ENCODE results near the gene C1orf35. TPM values are rescaled to one million over a fixed set of nuclear protein-coding genes. Genes with fewer than 3 reads are reported as not detected.

The C1orf35 gene
- total and polyA plus RNA-seq, 2 experiments from 2014 or later = 14.0 to 67.6 TPM

GRCh38 chr1:228077565-228078330, 25.4 kb downstream of the C1orf35 start:
- TF ChIP-seq STAT1 (IDR thresholded peaks at IDR 0.05; ENCODE audit: unreplicated experiment) = no peak
- Histone ChIP-seq H3K36me3 (ENCODE audit: insufficient read depth) (no peaks in the 10 kb centered on the region), H4K20me1 (replicated peaks; ENCODE audit: insufficient read depth) (no peaks in the 10 kb centered on the region; the same call in 1 of the 2 replicates), H3K27me3 (ENCODE audit: insufficient read depth) (peaks cover 91% of the 10 kb centered on the region), H3K9me2 (ENCODE audit: insufficient read depth) (no peaks in the 10 kb centered on the region), H3K79me2 (replicated peaks; ENCODE audit: insufficient read depth) (no peaks in the 10 kb centered on the region), H3K4me2 (no peak overlapping the region), H3K4me3 (no peak overlapping the region), H3F3A (replicated peaks; ENCODE audit: low read depth) (no peaks in the 10 kb centered on the region), H3K27ac (ENCODE audit: low read depth) (no peak overlapping the region), H2AFZ (no peak overlapping the region), H3K4me1 (ENCODE audit: insufficient read depth) (peaks cover 12% of the 10 kb centered on the region)
- Mint-ChIP-seq H3K4me3 (no peak overlapping the region), H3K4me1 (peaks cover 11% of the 10 kb centered on the region), H3K27me3 (ENCODE audit: insufficient read depth, low read depth, poor library complexity) (peaks cover 64% of the 10 kb centered on the region), H3K9me3 (no peaks in the 10 kb centered on the region), H3K27ac (no peak overlapping the region), H3K36me3 (ENCODE audit: low read depth) (no peaks in the 10 kb centered on the region)
- ATAC-seq (no peak), DNase-seq (ENCODE audit: low spot score) (no peak)

- Histone ChIP-seq H3K79me2 (replicated peaks; ENCODE audit: insufficient read depth) (no peaks in the 10 kb centered on the region), H3K4me2 (no peak overlapping the region), H4K20me1 (replicated peaks; ENCODE audit: insufficient read depth) (no peaks in the 10 kb centered on the region; the same call in 1 of the 2 replicates), H3K4me1 (ENCODE audit: insufficient read depth) (peaks cover 12% of the 10 kb centered on the region), H3K36me3 (ENCODE audit: insufficient read depth) (no peaks in the 10 kb centered on the region), H3K4me3 (no peak overlapping the region), H3K9me2 (ENCODE audit: insufficient read depth) (no peaks in the 10 kb centered on the region), H2AFZ (no peak overlapping the region), H3K27me3 (ENCODE audit: insufficient read depth) (peaks cover 98% of the 10 kb centered on the region), H3K27ac (ENCODE audit: low read depth) (no peak overlapping the region), H3F3A (replicated peaks; ENCODE audit: low read depth) (no peaks in the 10 kb centered on the region)
- TF ChIP-seq STAT1 (IDR thresholded peaks at IDR 0.05; ENCODE audit: unreplicated experiment) = no peak
- no peak for TF ChIP-seq ETS1 (IDR thresholded peaks at IDR 0.05)
- TF ChIP-seq EZH2 (IDR thresholded peaks at IDR 0.05; ENCODE audit: low read depth, unreplicated experiment) = no peak
- TF ChIP-seq ZNF462 (CRISPR knock-in tag; IDR thresholded peaks at IDR 0.05) = no peak
- TF ChIP-seq POLR2AphosphoS5 (IDR thresholded peaks at IDR 0.05; ENCODE audit: low read depth) = no peak
- peaks cover 72% of the 10 kb centered on the region for H3K27me3 Mint-ChIP-seq (ENCODE audit: insufficient read depth, low read depth, poor library complexity)
- no peak for ATAC-seq
- H3K27ac Mint-ChIP-seq = no peak overlapping the region
- H3K4me1 Mint-ChIP-seq = peaks cover 11% of the 10 kb centered on the region
- no peaks in the 10 kb centered on the region for H3K9me3 Mint-ChIP-seq
- no peak for DNase-seq (ENCODE audit: low spot score)
- no peaks in the 10 kb centered on the region for H3K36me3 Mint-ChIP-seq (ENCODE audit: low read depth)
- H3K4me3 Mint-ChIP-seq = no peak overlapping the region
Observed at GRCh38 chr1:228076796-228077430, 26.2 kb downstream of the C1orf35 start.
